Measurements from ENCODE around the gene C6orf132. TPM values are rescaled to one million over a fixed set of nuclear protein-coding genes. Genes with fewer than 3 reads are reported as not detected.

Gene C6orf132
- total and polyA plus RNA-seq, 9 of the 15 experiments (the other 6 are each of a cell fraction or from before 2014, with no cell fraction given): 0.06 to 0.35 (median 0.14) TPM

DNA sequence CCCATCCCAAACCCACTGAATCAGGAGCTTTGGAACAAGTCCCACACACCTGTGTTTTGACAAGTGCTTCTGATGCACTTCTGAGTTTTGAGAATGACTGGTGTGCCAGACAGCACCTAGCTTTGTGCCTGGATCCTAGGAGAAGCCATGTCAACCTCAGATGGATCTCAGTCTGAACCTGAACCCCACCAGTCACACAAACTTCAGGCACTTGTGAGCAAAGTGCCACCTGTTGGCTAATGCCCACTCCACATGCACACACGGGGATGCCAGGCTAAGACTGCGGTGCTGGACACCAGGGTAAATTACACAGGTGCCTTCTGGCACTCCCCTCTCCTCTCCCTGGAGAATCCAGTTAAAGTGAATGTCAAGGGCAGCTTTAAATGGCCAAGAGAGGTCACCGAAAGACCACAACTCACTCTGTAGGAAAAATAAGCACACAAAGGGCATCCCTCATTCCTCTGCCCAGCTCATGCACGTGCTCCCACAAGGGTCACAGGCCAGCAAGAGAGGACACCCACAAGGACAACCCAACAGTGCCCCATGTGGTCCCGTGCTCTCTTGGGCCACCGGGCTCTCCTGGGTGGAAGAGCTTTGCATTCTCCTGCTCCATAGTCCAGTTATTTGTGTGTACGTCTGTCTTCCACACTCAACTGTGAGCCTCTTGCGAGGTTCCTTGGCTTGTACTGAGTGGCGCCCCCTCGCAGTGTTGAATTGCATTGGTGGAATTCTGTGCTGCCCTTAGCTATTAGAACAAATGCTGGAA, 46.5 kb downstream of the C6orf132 start (continued):
- TF ChIP-seq NR4A1 (CRISPR knock-in tag; IDR thresholded peaks at IDR 0.05) (no peak), NR4A1 (tag; IDR thresholded peaks at IDR 0.05) (no peak), U2AF1 (optimal IDR thresholded peaks at IDR 0.05; ENCODE audit: low read depth, low read length) (no peak), SOX6 (IDR thresholded peaks at IDR 0.05) (no peak), IRF2 (CRISPR knock-in tag; IDR thresholded peaks at IDR 0.05) (no peak), NONO (IDR thresholded peaks at IDR 0.05; ENCODE audit: low read depth in 2 of 2, low read length in 1 of 2) (no peak), SAP30 (IDR thresholded peaks at IDR 0.05; ENCODE audit: borderline replicate concordance, insufficient read depth, low read depth, low read length, poor library complexity, severe bottlenecking) (no peak), GTF2F1 (IDR thresholded peaks at IDR 0.05; ENCODE audit: low read depth, low read length) (no peak), CBX8 (IDR thresholded peaks at IDR 0.05; ENCODE audit: borderline replicate concordance, extremely low read depth, low read depth, low read length, poor library complexity, severe bottlenecking) (no peak), ADNP (tag; IDR thresholded peaks at IDR 0.05) (no peak), HNRNPUL1 (IDR thresholded peaks at IDR 0.05; ENCODE audit: low read length) (no peak)
- TF ChIP-seq, protein P1, sequence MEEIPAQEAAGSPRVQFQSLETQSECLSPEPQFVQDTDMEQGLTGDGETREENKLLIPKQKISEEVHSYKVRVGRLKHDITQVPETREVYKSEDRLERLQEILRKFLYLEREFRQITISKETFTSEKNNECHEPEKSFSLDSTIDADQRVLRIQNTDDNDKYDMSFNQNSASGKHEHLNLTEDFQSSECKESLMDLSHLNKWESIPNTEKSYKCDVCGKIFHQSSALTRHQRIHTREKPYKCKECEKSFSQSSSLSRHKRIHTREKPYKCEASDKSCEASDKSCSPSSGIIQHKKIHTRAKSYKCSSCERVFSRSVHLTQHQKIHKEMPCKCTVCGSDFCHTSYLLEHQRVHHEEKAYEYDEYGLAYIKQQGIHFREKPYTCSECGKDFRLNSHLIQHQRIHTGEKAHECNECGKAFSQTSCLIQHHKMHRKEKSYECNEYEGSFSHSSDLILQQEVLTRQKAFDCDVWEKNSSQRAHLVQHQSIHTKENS (CRISPR knock-in tag; IDR thresholded peaks at IDR 0.05): no peak
- TF ChIP-seq, protein P2, sequence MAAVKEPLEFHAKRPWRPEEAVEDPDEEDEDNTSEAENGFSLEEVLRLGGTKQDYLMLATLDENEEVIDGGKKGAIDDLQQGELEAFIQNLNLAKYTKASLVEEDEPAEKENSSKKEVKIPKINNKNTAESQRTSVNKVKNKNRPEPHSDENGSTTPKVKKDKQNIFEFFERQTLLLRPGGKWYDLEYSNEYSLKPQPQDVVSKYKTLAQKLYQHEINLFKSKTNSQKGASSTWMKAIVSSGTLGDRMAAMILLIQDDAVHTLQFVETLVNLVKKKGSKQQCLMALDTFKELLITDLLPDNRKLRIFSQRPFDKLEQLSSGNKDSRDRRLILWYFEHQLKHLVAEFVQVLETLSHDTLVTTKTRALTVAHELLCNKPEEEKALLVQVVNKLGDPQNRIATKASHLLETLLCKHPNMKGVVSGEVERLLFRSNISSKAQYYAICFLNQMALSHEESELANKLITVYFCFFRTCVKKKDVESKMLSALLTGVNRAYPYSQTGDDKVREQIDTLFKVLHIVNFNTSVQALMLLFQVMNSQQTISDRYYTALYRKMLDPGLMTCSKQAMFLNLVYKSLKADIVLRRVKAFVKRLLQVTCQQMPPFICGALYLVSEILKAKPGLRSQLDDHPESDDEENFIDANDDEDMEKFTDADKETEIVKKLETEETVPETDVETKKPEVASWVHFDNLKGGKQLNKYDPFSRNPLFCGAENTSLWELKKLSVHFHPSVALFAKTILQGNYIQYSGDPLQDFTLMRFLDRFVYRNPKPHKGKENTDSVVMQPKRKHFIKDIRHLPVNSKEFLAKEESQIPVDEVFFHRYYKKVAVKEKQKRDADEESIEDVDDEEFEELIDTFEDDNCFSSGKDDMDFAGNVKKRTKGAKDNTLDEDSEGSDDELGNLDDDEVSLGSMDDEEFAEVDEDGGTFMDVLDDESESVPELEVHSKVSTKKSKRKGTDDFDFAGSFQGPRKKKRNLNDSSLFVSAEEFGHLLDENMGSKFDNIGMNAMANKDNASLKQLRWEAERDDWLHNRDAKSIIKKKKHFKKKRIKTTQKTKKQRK (IDR thresholded peaks at IDR 0.05; ENCODE audit: borderline replicate concordance, low read depth, low read length): no peak
- TF ChIP-seq, protein P3, sequence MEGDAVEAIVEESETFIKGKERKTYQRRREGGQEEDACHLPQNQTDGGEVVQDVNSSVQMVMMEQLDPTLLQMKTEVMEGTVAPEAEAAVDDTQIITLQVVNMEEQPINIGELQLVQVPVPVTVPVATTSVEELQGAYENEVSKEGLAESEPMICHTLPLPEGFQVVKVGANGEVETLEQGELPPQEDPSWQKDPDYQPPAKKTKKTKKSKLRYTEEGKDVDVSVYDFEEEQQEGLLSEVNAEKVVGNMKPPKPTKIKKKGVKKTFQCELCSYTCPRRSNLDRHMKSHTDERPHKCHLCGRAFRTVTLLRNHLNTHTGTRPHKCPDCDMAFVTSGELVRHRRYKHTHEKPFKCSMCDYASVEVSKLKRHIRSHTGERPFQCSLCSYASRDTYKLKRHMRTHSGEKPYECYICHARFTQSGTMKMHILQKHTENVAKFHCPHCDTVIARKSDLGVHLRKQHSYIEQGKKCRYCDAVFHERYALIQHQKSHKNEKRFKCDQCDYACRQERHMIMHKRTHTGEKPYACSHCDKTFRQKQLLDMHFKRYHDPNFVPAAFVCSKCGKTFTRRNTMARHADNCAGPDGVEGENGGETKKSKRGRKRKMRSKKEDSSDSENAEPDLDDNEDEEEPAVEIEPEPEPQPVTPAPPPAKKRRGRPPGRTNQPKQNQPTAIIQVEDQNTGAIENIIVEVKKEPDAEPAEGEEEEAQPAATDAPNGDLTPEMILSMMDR (IDR thresholded peaks at IDR 0.05 in 2 of 3, conservative IDR thresholded peaks at IDR 0.05 in 1 of 3; ENCODE audit: insufficient read depth in 2 of 3, low read depth in 1 of 3, low read length in 3 of 3): peak; percentile 57 to 77 (median 59)
- TF ChIP-seq, protein P4, sequence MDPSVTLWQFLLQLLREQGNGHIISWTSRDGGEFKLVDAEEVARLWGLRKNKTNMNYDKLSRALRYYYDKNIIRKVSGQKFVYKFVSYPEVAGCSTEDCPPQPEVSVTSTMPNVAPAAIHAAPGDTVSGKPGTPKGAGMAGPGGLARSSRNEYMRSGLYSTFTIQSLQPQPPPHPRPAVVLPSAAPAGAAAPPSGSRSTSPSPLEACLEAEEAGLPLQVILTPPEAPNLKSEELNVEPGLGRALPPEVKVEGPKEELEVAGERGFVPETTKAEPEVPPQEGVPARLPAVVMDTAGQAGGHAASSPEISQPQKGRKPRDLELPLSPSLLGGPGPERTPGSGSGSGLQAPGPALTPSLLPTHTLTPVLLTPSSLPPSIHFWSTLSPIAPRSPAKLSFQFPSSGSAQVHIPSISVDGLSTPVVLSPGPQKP (CRISPR knock-in tag; IDR thresholded peaks at IDR 0.05): no peak

All from K562 (cell line).